HL-60 (cell line): ENCODE data around the gene ZMAT5.

Experiments used
- DNase-seq, 2 experiments: peaks; one replicate each; pipeline ENCODE4 v3.0.0-alpha.2; 2010 to 2020; ENCODE audit warnings: low read depth in 1 of 2, low spot score in 1 of 2
- H3K27ac ChIP-seq: fragments of 250-450 bp; sonication (Bioruptor Pico); replicated peaks from 2 replicates; pipeline ENCODE4 v1.5.1; 2020; ENCODE audit warnings: mild to moderate bottlenecking, moderate library complexity
- H3K27me3 ChIP-seq: fragments of 250-450 bp; sonication (Bioruptor Pico); 2 replicates; pipeline ENCODE4 v1.5.1; 2021; ENCODE audit warnings: mild to moderate bottlenecking, moderate library complexity; ENCODE audit not compliant: insufficient read depth, poor library complexity, severe bottlenecking
- H3K4me3 ChIP-seq: replicated peaks from 2 replicates; pipeline ENCODE4 v1.5.1; 2011; ENCODE audit warnings: mild to moderate bottlenecking, control low read depth, low read length; ENCODE audit not compliant: insufficient read depth
- GABPA ChIP-seq: IDR thresholded peaks from 2 replicates; pipeline ENCODE4 v1.6.1; 2012; ENCODE audit warnings: low read depth
- POLR2AphosphoS5 ChIP-seq: IDR thresholded peaks from 2 replicates; pipeline ENCODE4 v1.6.1; 2012; ENCODE audit warnings: low read depth
- SPI1 ChIP-seq: IDR thresholded peaks from 2 replicates; pipeline ENCODE4 v1.6.1; 2012; ENCODE audit warnings: low read depth, mild to moderate bottlenecking, borderline replicate concordance
- TF ChIP-seq, protein P1 (sequence below): IDR thresholded peaks from 2 replicates; pipeline ENCODE4 v1.6.1; 2012; ENCODE audit warnings: low read depth; ENCODE audit not compliant: insufficient replicate concordance
- TF ChIP-seq, protein P2 (sequence below): IDR thresholded peaks from one replicate; pipeline ENCODE4 v1.5.1; 2011; ENCODE audit warnings: low read length, control low read depth, inconsistent platforms; ENCODE audit not compliant: insufficient read depth

Gene ZMAT5

DNA sequence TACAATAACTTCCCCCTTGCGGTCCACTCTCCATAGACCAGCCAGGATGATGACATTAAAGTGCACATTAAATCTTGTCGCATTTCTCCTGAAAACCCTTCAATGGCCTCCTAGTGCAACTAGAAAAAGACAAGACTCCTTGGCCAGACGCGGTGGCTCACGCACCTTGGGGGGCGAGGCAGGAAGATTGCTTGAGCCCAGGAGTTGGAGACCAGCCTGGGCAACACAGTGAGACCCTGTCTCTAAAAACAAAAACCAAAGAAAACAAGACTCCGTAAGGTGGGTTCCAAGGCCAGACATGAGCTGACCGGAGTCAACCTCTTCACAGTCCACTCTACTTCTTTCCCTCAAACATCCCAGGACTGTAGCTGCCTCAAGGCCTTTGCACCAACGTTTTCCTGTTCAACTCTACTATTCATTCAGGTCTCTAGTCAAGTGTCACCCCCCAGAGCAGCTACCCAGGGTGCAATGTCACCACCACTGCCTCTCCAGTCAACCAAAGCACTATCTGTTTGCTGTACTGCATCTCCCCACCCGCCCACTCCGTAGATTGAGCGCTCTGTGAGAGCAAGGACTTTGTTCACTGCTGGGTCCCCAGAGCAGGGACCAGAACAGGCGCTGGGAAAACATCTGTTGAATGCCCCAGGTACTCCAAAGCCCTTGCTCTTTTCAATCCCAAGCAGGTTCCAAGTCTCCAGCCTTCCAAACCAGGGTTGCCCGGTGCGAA lies 739 bp downstream of the ZMAT5 start:
- Histone ChIP-seq H3K27ac (peak overlapping the region; percentile 75), H3K27me3 (no peaks in the 10 kb centered on the region), H3K4me3 (peak overlapping the region; percentile 80)
- TF ChIP-seq, protein P1, sequence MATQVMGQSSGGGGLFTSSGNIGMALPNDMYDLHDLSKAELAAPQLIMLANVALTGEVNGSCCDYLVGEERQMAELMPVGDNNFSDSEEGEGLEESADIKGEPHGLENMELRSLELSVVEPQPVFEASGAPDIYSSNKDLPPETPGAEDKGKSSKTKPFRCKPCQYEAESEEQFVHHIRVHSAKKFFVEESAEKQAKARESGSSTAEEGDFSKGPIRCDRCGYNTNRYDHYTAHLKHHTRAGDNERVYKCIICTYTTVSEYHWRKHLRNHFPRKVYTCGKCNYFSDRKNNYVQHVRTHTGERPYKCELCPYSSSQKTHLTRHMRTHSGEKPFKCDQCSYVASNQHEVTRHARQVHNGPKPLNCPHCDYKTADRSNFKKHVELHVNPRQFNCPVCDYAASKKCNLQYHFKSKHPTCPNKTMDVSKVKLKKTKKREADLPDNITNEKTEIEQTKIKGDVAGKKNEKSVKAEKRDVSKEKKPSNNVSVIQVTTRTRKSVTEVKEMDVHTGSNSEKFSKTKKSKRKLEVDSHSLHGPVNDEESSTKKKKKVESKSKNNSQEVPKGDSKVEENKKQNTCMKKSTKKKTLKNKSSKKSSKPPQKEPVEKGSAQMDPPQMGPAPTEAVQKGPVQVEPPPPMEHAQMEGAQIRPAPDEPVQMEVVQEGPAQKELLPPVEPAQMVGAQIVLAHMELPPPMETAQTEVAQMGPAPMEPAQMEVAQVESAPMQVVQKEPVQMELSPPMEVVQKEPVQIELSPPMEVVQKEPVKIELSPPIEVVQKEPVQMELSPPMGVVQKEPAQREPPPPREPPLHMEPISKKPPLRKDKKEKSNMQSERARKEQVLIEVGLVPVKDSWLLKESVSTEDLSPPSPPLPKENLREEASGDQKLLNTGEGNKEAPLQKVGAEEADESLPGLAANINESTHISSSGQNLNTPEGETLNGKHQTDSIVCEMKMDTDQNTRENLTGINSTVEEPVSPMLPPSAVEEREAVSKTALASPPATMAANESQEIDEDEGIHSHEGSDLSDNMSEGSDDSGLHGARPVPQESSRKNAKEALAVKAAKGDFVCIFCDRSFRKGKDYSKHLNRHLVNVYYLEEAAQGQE: no peak
- TF ChIP-seq GABPA: no peak
- TF ChIP-seq SPI1: no peak
- TF ChIP-seq, protein P2, sequence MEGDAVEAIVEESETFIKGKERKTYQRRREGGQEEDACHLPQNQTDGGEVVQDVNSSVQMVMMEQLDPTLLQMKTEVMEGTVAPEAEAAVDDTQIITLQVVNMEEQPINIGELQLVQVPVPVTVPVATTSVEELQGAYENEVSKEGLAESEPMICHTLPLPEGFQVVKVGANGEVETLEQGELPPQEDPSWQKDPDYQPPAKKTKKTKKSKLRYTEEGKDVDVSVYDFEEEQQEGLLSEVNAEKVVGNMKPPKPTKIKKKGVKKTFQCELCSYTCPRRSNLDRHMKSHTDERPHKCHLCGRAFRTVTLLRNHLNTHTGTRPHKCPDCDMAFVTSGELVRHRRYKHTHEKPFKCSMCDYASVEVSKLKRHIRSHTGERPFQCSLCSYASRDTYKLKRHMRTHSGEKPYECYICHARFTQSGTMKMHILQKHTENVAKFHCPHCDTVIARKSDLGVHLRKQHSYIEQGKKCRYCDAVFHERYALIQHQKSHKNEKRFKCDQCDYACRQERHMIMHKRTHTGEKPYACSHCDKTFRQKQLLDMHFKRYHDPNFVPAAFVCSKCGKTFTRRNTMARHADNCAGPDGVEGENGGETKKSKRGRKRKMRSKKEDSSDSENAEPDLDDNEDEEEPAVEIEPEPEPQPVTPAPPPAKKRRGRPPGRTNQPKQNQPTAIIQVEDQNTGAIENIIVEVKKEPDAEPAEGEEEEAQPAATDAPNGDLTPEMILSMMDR: no peak
- no peak for TF ChIP-seq POLR2AphosphoS5
- DNase-seq: peak in 1 of 2 experiments; percentile 49

- no peak for DNase-seq
- no peak for TF ChIP-seq GABPA
- no peak for TF ChIP-seq SPI1
- TF ChIP-seq, protein P2: no peak
- TF ChIP-seq, protein P1: no peak
- no peak for TF ChIP-seq POLR2AphosphoS5
Observed at GRCh38 chr22:29762263-29762662, 4.5 kb downstream of the ZMAT5 start.

DNA sequence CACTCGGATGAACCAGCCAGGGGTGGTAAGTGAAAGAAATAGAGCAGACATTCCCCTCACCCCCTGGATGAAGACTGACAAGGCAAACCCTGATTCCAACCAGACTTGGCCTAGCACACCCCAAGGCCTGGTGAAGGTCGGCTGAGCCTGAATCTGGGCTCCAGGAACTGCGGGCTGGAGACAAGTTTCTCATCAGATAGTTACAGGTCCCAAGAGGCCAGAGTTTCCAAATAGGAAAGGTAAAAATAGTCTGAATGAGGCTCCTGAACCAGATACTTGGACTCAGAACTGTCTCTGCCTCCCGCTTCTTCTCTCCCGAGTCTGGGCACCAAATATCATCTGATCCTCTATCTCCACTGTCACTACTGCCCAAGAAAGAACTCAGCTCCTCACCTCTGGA lies 7.8 kb downstream of the ZMAT5 start:
- DNase-seq: no peak
- TF ChIP-seq SPI1 (no peak), POLR2AphosphoS5 (no peak), GABPA (no peak)
- TF ChIP-seq, protein P1: no peak
- TF ChIP-seq, protein P2: no peak
- Histone ChIP-seq H3K27me3 (no peaks in the 10 kb centered on the region), H3K27ac (no peak overlapping the region), H3K4me3 (no peak overlapping the region)

More at GRCh38 chr22:29762263-29762662, 4.5 kb downstream of the ZMAT5 start:
- Histone ChIP-seq H3K4me3 (no peak overlapping the region), H3K27me3 (no peaks in the 10 kb centered on the region), H3K27ac (no peak overlapping the region)
